ENCODE data around the gene SHISA3.

DNA sequence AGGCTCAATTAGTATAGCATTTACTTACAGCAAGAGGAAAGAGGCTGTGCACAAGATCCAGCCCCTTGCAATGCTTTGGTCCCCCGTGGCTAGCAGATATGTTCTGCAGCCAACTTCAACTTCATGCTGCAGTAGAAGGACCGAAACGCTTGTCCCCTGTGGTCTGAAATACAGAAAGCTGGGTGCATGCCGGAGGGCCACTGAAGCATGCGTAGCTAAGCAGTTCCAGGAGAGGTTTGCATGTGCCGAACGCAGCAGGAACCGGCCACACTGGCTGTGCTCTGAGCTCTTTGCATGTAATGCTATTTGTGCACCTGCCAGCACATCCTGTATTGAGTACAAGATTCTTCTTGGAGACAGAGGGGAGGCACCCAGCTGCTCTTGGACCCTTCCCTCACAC, 35.8 kb upstream of the SHISA3 start:
- TF ChIP-seq EZH2 (IDR thresholded peaks at IDR 0.05; ENCODE audit: low read length, unreplicated experiment) (no peak), EZH2phosphoT487 (IDR thresholded peaks at IDR 0.05; ENCODE audit: borderline replicate concordance, low read length) (no peak)
- TF ChIP-seq, protein P1, sequence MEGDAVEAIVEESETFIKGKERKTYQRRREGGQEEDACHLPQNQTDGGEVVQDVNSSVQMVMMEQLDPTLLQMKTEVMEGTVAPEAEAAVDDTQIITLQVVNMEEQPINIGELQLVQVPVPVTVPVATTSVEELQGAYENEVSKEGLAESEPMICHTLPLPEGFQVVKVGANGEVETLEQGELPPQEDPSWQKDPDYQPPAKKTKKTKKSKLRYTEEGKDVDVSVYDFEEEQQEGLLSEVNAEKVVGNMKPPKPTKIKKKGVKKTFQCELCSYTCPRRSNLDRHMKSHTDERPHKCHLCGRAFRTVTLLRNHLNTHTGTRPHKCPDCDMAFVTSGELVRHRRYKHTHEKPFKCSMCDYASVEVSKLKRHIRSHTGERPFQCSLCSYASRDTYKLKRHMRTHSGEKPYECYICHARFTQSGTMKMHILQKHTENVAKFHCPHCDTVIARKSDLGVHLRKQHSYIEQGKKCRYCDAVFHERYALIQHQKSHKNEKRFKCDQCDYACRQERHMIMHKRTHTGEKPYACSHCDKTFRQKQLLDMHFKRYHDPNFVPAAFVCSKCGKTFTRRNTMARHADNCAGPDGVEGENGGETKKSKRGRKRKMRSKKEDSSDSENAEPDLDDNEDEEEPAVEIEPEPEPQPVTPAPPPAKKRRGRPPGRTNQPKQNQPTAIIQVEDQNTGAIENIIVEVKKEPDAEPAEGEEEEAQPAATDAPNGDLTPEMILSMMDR (conservative IDR thresholded peaks at IDR 0.05; ENCODE audit: low read depth, low read length), result no peak
